ENCODE data around the gene STAT2. TPM values are rescaled to one million over a fixed set of nuclear protein-coding genes. Genes with fewer than 3 reads are reported as not detected.
A peak's percentile ranks its signal among the peaks of the same experiment; 100 is the strongest.

The STAT2 gene
- total and polyA plus RNA-seq, 9 of the 15 experiments (the other 6 are each of a cell fraction or from before 2014, with no cell fraction given), result 15.5 to 46.9 (median 40.1) TPM

DNA sequence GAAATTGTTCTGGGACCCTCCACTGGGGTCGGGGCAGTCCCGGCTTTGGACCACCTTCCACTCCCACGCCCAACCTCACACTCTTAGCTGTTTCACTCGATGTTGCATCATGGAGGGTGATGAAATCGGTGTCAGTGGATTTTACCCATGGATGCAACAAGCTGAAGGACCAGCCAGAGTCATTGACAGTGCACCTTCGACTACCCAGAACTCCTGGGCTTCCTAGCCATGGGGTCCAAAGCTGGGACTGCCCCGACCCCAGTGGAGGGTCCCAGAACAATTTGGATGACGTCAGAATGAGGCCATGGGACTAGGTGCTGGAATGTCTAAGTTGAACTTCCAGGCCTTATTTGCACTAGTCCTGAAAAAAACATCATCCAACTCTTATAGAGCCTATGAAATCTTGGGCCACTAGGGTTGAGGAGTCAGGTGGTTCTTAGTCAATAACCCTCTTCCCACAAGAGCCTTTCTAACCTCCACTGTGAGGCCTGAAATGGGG, 22.1 kb downstream of the STAT2 start (continued):
- TF ChIP-seq ZNF318 (IDR thresholded peaks at IDR 0.05; ENCODE audit: borderline replicate concordance in 1 of 2, low read depth in 1 of 2), result 0 out of 4 replicates have a peak, but pooled peaks of 1 of the 2 experiments have one; percentile 27
- no peak for TF ChIP-seq RBM39 (optimal IDR thresholded peaks at IDR 0.05; ENCODE audit: low read depth, low read length)
- TF ChIP-seq TBP (optimal IDR thresholded peaks at IDR 0.05; ENCODE audit: low read depth, low read length), result no peak
- no peak for TF ChIP-seq NFXL1 (CRISPR knock-in tag; IDR thresholded peaks at IDR 0.05)
- TF ChIP-seq POLR2A (conservative IDR thresholded peaks at IDR 0.05), result no peak
- peak; percentile 49; the same call in 1 of the 2 replicates for TF ChIP-seq CREM (IDR thresholded peaks at IDR 0.05; ENCODE audit: low read depth)
- TF ChIP-seq CBX2 (IDR thresholded peaks at IDR 0.05; ENCODE audit: insufficient read depth, low read length, poor library complexity, severe bottlenecking), result no peak
- TF ChIP-seq NR2C2 (CRISPR knock-in tag; IDR thresholded peaks at IDR 0.05), result no peak
- TF ChIP-seq NR2C2 (tag; IDR thresholded peaks at IDR 0.05), result no peak
- peak; percentile 5 for TF ChIP-seq HDAC3 (IDR thresholded peaks at IDR 0.05; ENCODE audit: borderline replicate concordance, partially characterized antibody)
- no peak for TF ChIP-seq MLLT1 (IDR thresholded peaks at IDR 0.05)
- TF ChIP-seq, protein P1, sequence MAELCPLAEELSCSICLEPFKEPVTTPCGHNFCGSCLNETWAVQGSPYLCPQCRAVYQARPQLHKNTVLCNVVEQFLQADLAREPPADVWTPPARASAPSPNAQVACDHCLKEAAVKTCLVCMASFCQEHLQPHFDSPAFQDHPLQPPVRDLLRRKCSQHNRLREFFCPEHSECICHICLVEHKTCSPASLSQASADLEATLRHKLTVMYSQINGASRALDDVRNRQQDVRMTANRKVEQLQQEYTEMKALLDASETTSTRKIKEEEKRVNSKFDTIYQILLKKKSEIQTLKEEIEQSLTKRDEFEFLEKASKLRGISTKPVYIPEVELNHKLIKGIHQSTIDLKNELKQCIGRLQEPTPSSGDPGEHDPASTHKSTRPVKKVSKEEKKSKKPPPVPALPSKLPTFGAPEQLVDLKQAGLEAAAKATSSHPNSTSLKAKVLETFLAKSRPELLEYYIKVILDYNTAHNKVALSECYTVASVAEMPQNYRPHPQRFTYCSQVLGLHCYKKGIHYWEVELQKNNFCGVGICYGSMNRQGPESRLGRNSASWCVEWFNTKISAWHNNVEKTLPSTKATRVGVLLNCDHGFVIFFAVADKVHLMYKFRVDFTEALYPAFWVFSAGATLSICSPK (IDR thresholded peaks at IDR 0.05; ENCODE audit: borderline replicate concordance), result no peak
- TF ChIP-seq HMGN3 (IDR thresholded peaks at IDR 0.05; ENCODE audit: borderline replicate concordance, extremely low read depth, insufficient read length, low read depth, low read length), result no peak
- no peak for TF ChIP-seq ZNF316 (IDR thresholded peaks at IDR 0.05)
- TF ChIP-seq CTBP1 (IDR thresholded peaks at IDR 0.05; ENCODE audit: borderline replicate concordance), result peak; percentile 52; the same call in 1 of the 2 replicates
- peak; percentile 74; the same call in 1 of the 2 replicates for TF ChIP-seq MYC (IDR thresholded peaks at IDR 0.05; ENCODE audit: low read depth, low read length)
- no peak for TF ChIP-seq MYC (CRISPR knock-in tag; IDR thresholded peaks at IDR 0.05; ENCODE audit: borderline replicate concordance, low read depth)
- no peak for TF ChIP-seq TCF7 (IDR thresholded peaks at IDR 0.05; ENCODE audit: borderline replicate concordance)

Measured in K562 (cell line).